HG02759 (cell line): ENCODE data around the gene CKMT2.

Experiments
- ATAC-seq: cut with Tn5 transposase; IDR thresholded peaks from one replicate; pipeline ENCODE4 v1.9.1; 2021; ENCODE audit warnings: mild to moderate bottlenecking, moderate library complexity; ENCODE audit not compliant: unreplicated experiment

Gene CKMT2

DNA sequence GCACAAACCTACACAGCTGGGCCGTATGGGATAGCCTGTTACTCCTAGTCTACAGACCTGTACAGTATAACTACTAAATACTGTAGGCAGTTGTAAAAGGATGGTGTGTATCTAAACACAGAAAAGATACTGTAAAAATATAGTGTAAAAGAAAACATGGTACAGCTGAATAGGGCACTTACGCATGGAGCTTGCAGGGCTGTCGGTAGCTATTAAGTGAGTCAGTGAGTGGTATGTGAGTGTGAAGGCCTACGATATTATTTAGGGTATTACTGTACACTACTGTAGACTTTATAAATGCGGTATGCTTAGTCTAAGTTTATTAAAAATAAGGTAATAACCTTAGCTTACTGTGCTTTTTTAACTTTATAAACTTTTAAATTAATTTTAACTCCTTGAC, 69.5 kb downstream of the CKMT2 start:
- ATAC-seq: no peak

DNA sequence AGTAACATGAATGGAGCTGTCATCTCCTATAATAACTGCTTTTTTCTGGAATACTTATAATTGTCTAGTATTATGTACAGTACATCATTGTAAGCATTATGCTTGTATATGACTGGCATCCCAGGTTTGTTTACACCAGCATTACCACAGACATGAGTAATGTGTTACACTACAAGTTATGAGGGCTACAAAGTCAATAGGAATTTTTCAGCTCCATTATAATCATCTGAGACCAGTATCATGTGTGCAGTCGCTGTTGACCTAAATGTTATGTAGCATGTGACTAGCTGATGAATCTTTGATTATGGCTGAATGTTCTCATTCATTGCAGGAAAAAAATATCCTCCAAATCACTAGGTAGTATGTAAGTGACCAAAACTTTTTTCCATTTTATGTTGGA, 70.4 kb downstream of the CKMT2 start:
- ATAC-seq: no peak

DNA sequence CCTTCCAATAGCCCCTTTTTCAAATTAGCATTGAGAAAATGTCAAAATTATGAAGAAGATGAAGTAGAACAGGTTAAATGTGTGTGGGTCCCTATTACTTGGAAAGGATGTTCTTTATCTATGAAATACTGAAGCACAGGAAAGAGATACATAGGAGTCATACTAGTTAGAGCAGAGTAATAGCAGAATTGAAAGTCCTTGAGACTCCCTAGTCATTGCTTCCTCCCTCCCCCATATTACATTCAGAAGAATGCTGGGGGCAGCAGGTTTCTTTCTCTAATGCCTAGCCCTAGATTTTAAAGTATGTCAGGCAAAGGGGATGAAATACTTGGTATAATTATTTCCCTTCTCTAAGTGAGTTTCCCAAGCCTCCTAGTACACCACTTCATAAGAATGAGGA, 72.7 kb downstream of the CKMT2 start:
- ATAC-seq: no peak

DNA sequence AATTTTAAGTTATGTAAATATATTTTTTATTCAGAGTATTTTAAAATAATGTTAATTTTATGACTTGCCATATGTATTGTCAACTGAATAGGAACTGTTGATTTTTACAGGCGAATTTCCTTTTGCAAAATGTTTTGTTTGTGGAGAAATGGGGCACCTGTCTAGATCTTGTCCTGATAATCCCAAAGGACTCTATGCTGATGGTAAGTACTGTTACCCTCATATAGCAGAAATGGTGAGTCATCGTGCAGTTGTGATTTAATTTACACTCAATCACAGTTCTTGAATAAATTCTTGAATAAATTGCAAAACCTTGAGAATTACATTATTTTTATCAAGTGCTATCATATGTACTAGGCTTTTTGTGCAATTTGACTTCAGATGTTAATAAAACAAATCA, 75.7 kb downstream of the CKMT2 start:
- no peak for ATAC-seq

DNA sequence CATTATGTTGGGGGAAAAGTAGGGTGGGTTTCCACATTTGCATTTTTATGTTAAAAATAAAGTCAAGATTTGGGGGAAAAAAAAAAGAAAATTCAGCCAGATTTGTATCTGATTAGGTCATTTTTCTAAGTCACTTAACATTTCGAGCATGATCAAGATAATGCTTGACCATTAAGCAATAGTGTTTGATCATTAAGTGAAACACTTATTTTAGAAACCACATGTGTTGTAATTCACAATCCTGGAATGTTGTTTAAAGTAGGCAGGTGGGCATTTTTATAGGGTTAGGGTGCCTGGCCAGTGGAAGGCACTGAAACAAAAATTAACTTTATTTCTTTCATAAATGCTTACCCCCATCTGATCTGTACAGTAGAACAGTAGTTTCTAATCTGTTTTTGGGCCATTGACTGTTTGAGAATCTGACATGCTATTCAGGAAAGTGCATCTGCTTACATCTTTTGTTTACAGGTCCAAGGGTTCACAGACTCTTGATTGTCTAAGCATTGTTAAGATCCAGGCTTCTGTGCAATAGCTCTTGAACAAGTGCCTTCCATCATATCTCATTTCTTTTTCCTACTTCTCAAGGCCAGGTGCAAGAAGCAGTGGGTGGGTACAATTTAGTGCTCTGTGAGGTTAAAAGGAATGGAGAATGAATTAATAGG, 77.4 kb downstream of the CKMT2 start:
- ATAC-seq: no peak

DNA sequence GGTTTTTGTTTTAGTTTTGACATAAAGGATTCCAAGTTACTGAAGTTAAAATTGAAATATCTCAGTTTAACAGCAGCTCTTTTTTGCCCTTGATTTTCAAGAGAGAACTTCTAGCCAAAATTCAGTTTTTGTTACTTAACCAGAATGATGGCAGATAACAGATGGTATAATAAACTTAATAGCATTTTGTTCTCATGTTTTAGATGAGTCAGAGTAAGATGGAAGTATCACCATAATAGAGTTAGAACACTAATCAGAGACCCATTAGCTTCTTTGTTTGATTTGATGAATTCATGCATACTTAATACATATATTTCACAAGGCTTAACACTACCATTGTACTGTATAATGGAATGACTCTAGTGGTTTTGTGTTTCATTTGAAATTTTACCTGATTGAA, 80.2 kb downstream of the CKMT2 start:
- ATAC-seq: no peak

DNA sequence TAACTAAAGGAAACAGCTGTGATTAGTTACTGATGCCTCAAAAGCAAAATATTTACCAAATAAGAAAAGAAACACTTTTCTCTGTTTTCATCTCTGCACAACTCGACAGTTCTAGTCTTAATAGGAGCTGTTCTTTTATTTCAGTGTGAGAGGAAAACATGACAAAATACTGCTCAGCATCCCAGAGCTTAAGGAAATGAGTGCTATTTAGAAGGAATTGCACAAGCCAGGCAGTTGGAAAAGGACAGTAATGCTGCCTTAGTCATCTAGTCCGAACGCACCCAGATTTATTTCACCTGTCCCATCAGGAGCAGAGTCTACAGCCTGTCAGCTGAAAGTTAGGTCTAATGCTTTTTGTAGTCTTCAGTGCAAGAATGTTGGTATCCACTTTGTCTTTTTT, 80.6 kb downstream of the CKMT2 start:
- no peak for ATAC-seq

DNA sequence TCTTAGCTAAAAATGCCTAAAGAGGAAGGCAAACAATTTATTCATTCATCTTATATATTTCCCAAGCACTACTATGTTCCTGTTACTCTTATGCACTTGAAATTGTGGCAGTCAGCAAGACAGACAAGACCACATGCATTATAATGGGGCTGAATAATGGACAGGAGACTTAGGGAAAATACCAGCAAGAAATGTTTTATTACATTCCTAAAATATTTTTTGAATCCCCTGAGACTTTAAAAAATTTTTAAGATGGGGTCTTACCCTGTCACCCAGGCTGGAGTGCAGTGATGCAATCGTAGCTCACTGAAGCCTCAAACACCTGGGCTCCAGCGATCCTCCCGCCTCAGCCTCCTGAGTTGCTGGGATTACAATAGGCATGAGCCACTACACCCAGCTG, 81.5 kb downstream of the CKMT2 start:
- no peak for ATAC-seq

DNA sequence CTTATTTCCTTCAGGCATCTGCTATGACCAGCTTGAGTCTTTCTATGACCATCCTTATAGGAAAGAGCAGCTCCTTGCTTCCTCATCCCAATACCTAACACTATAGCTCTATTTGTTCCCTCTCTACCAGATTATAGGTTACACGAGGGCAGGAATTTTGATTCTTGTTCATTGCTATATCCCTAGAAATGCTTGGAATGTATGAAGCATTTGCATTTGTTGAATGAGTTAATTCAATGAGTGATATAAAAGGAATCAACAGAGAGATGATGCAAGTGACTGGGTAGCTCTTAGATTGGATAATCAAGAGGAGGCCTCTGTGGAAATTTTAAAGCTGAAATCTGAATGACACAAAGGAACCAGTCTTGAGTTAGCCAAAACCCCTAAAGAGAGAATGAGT, 82.2 kb downstream of the CKMT2 start:
- no peak for ATAC-seq

DNA sequence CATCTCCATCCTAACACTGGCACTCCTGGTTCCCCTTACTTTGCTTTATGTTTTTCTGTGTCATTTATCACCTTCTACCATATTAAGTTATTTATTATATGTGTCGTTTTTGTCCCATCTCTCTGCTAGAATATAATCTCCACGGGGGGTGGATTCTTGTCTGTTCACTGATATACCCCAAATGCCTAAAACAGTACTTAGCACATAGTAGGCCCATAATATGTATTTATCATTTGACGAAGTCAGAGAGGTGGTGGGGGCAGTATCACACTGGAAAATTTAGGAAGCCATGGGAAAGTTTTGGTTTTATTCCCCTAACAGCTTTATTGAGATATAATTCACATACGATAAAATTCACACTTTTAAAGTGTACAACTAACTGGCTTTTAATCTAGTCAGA, 82.7 kb downstream of the CKMT2 start:
- ATAC-seq: no peak
